ENCODE data around the gene TP73.

TP73 gene

DNA sequence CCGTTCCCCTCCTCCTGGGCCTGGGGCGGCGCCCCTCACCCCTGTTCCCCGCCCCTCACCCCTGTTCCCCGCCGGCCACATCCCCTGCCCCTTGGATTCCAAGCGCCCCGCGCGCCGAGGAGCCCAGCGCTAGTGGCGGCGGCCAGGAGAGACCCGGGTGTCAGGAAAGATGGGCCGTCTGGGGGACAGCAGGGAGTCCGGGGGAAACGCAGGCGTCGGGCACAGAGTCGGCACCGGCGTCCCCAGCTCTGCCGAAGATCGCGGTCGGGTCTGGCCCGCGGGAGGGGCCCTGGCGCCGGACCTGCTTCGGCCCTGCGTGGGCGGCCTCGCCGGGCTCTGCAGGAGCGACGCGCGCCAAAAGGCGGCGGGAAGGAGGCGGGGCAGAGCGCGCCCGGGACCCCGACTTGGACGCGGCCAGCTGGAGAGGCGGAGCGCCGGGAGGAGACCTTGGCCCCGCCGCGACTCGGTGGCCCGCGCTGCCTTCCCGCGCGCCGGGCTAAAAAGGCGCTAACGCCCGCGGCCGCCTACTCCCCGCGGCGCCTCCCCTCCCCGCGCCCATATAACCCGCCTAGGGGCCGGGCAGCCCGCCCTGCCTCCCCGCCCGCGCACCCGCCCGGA is at the start of gene TP73:
TSS of gene TP73 (plus strand) at position 587 of the 618 bp plus-strand sequence. CDS start 29,850 bp downstream, outside the sequence.
- peak in 1 of 2 donors; percentile 8 for DNase-seq

DNA sequence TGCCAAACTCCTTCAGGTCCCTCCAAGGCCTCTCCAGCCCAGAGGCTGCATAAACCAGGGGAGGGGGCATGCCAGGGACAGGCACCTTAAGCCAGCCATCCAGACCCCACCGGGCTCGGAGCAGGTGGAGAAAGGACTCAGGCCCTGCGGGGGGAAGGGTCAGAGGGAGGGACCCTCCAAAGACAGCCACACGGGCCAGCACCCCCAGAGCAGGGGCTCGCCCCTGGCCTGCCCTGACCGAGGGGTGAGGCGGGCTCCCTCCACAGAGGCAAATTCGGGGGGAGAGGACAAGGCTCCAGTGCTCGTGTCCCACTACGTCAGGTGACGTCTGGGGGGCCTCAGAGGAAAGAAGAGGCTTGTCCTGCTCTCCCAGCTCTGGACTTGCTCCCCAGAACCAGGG is 49.2 kb upstream of the TP73 start:
- DNase-seq, result no peak

DNA sequence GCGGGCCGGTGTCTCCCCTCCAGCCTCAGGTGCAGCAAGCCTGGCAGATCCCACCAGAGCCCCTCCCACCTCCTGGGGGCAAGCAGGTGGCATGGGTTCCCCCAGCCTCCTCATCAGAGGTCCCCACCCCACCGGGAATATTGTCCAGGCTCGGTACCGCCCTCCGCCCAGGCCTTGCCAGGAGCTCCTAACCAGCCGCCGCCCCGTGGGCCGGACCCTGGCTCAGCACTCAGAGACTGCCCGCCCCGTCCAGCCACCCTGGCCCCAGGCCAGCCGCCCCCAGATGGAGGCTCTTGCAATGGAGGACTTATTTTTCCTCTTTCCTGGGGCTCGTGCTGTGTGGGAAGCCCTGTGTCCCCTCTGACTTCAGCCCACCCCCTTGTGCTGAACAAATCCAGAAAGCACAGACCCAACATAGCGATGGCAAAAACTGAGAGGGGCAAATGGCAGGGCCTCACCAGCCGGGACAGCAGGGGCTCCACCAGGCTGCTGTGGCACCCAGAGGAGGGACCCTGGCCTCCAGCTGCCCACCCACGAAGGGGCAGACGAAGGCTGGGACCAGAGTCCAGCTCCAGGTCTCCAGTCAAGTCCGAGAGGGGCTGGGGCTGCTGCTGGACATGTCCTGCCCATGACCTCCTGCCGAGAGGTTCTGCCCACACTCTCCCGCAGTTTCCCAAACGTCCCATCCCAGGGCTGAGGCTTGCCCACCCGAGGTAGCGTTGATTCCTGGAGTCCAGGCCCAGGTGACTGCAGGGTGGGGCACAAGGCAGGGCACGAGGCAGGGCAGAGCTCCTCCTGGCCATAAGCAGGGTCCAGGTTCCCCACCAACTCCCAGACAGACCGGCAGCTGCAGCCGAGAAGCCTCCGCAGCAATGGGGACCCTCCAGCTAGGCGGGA is 48.5 kb upstream of the TP73 start:
- no peak for DNase-seq

DNA sequence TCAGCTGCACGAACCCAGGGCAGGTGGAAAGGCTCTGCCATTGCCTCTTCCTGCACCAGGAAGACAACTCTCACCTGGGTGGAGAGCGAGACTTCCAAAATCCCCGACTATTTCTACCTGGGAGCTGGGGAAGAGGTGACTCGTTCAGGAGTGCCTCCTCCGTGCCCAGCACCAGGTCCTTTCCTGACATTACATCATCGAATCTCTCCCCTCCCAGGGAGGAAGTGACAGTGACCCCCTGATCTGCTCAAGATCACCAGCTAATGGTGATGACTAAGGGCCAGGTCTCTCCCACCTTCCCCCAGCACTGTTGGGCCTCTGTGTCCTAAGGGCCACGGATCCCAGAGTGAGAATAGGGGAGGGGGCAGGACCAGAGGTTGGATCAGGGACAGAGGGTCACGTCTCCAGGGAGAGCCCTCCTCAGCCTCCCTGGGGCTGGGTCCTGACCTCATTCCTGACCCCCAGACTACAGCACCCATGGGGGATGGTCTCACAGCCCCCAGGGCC is 47.8 kb upstream of the TP73 start:
- no peak for DNase-seq

- DNase-seq, result no peak
These were observed 47.1 kb upstream of the TP73 start for GRCh38 chr1:3604997-3605823.

- no peak for DNase-seq
These were observed 45.3 kb upstream of the TP73 start for GRCh38 chr1:3606779-3607702.

GRCh38 chr1:3607703-3608065 is 44.6 kb upstream of the TP73 start:
- DNase-seq, result no peak

DNA sequence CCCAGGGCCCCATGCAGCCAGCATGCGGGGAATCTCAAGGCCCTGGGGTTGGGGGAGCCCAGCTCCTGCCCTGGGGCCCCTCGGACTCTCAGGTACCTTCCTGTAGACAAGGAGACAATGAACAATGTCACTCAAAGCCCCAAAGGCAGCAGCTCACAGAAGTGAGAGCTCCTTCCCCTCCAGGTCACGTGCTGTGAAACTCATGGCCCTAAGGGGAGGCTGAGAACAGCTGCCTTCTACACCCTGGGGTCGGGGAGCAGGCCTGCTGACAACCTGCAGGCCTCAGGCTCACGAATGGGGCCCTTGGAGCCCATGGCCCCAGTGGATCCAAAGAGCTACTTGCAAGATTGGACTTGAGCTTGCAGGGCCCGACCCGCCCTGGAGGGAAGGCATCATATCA is 44.2 kb upstream of the TP73 start:
- DNase-seq, result no peak

DNA sequence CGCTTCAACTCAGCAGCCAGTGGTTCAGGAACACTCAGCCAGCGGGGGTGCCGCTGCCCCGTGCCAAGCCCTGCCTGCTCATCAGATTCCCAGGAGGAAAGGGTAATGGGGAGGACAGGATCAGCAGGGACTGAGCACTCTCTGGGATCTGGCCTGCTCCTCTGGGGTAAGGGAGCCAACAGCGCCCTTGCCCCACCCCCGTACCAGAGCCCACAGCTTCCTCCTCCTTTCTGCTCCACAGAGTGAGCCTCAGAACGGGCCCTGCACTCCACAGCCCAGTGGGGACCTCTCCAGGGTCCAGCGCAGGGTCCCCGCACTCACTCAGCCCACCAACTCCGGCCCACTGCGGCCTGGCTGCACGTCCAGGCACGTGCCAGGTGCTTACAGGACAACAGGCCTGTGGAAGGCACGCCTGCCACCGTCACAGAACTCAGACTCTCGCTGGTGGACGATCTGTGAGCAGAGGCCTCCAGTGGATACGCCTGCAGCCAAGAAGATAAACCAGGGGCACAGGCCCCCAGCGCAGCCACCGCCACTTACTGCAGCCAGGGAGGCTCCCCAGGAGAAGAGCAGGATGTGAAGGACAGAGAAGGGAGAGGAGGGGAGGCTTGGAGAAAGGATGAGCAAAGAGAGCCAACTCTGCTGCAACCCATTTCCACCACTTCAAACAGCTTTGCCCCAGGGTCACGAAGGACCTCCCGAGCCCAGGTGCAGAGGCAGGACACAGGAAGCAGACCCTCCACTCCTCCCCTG is 43.1 kb upstream of the TP73 start:
- no peak for DNase-seq

- no peak for DNase-seq
These were observed 42.4 kb upstream of the TP73 start for GRCh38 chr1:3609769-3610526.

- no peak for DNase-seq
These were observed 41.7 kb upstream of the TP73 start for GRCh38 chr1:3610527-3611169.

DNA sequence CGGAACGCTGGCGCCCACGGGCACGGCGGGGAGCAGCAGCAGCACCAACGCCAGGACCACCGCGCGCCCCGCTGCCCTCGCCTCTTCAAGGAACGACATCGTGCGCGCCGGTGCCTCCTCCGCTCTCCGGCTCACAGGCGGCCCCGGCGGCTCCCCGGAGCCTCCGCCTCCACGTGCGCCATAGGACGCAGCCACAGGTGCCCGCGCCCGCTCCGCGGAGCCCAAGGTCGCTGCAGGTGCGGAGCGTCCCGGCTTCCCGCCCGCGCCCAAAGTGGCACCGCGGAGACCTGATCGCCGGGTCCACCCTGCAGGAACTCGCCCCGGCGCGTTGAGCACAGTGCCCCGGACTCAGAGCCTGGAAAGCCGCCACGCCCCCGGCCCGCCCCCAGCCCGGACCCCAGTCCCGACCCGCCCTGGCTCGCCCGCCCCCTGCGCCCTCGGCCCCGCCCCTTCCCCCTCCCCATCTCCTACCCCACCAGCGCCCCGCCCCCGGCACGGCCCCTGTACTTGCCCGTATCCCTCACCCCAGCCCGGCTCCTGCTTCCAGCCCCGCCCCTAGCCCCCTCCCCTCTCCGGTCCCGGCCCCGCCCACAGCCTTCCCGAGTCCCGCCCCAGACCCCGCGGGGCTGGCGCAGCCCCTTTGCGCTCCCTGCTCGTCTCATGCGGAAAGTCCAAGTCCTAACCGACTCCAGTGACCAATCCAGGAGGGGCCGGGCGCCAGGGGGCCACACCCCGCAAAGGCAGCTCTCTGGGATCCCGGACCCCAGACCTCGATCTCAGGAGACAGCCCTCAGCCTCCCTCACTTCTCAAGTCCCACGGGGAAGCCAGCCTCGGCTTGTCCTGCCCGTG is 40.9 kb upstream of the TP73 start, which contains the start of gene MEGF6:
TSS of gene MEGF6 (minus strand) at position 339 of the 850 bp plus-strand sequence. CDS start at position 99, 240 bp downstream.
- peak; percentile 63 to 70 for DNase-seq

DNA sequence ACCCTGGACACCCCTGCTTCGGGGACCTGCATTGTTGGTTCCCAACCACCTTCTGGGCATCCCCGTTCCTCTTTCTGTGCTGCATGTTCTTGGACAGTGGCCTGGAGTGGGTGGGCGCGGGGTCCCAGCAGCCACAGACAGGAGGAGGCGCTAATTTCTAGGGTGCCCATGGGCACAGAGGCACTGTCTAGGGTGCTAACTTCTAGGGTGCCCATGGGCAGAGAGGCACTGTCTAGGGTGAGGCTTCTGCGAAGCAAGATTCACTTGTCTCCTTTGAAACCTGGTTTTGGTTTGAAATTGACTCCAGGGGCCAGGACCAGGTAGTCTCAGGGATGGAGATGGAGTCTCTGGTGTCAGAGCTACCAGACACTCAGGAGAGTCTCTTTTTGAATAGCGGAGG is 40.2 kb upstream of the TP73 start:
- DNase-seq, result no peak

DNA sequence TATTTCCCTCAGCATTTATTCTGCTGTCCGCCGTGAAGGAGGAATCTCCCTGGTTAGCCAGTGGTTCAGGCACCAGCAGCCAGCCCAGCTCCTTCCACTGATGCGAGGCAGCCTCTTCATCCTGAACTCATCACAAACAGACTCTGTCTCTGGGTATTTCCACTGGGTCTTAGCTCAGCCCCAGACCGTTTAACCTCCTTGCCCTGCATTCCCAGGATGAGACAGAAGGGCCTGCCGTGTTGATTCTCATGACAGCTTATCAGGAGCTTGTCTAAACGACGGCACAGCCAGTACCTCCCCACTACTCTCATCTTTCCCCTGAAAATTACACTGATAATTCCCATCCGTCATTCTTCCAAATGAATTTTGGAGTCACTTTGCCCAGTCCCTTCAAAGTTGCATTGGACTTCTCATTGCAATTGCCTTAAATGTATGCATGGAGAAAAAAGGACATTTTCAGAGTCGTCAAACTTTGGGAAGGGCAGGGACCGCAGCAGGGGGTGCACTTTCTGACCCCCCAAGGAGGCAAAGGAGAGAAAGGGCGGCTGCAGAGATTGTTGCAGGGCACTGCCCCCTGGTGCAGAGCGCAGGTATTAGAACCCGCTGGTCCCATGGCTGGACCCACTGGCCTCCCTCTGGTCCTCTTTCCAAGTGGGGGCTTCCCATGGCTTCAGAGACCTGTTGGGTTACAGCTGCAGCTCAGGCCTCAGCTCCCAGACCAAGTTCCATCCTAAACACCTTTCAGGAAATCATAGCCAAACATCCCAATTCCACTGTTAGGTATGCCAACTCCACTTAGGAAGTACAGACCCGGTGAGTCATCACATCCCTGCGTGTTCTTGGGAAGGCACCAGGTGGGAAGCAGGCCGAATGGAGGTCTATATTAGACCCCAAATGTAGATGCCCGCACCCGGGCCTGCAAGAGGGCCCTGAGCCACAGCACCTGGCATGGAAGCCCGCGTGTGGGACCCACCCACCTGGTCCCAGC is 37.3 kb upstream of the TP73 start:
- no peak for DNase-seq

GRCh38 chr1:3616861-3617260 is 35.5 kb upstream of the TP73 start:
- no peak for DNase-seq

GRCh38 chr1:3617806-3618345 is 34.4 kb upstream of the TP73 start:
- no peak for DNase-seq

DNA sequence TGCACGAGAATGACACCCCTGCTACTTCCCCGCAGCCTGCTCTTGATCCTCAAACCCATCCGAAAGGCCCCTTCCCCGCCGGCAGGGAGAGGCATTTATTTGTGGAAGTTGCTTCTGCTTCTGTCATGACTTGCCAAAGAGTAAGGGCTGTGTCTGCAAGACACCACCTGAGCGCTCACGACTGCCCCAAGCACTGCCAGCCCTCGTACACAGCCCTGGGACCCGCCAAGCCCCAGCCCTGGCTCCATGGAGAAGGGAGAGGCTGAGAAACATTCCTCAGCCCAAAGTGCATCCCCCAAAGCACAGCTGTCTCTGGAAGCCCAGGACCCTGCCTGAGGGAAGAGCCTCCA is 33.8 kb upstream of the TP73 start:
- DNase-seq, result no peak
